HepG2 (cell line): ENCODE results near the gene CNEP1R1. TPM values are rescaled to one million over a fixed set of nuclear protein-coding genes. Genes with fewer than 3 reads are reported as not detected.
A peak's percentile ranks its signal among the peaks of the same experiment; 100 is the strongest.

Experiments
- HMG20A ChIP-seq: IDR thresholded peaks from 2 replicates; pipeline ENCODE4 v1.6.1; 2016; ENCODE audit warnings: borderline replicate concordance
- MAF1 ChIP-seq: sonication (generic); formaldehyde crosslinking; IDR thresholded peaks from 2 replicates; pipeline ENCODE4 v1.5.0; 2020; ENCODE audit warnings: missing genetic modification reagents, borderline replicate concordance
- MAFK ChIP-seq, 2 experiments: IDR thresholded peaks in 1 of 2; conservative IDR thresholded peaks in 1 of 2; 2 replicates each; pipeline ENCODE4 v1.6.1; 2011; ENCODE audit warnings: improper control_type of control experiment in 2 of 2, low read length in 2 of 2
- polyA plus RNA-seq, 8 experiments: library from polyadenylated mRNA; depleted of rRNA in 3 of 8; stranded (reverse) in 7 of 8; unstranded in 1 of 8; fragments of >200 nt; fragmentation: Illumina TruSeq in 4 of 8; extraction: Trizol in 4 of 8; gene quantifications; 2 replicates each; pipeline versions ENCODE4 v1.2.1 to v1.2.3, GENCODE V29; 2011 to 2016; ENCODE audit warnings: low read depth in 4 of 8, missing spikeins in 1 of 8, mixed read lengths in 1 of 8; ENCODE audit not compliant: insufficient read depth in 1 of 8
- total RNA-seq, 5 experiments: library from RNA; depleted of rRNA; stranded (reverse); fragments of >200 nt; fragmentation: Illumina TruSeq; extraction: Trizol; gene quantifications; 2 replicates each; pipeline ENCODE4 v1.2.3, GENCODE V29; 2016; ENCODE audit warnings: low read depth in 1 of 5
- TF ChIP-seq, protein P1 (sequence below): sonication (generic); formaldehyde crosslinking; IDR thresholded peaks from 2 replicates; pipeline ENCODE4 v1.4.0; 2020; ENCODE audit warnings: missing genetic modification reagents; ENCODE audit errors: not compliant biosample characterization
- TF ChIP-seq, protein P2 (sequence below): sonication (generic); formaldehyde crosslinking; IDR thresholded peaks from 2 replicates; pipeline ENCODE4 v1.5.0; 2020; ENCODE audit warnings: mild to moderate bottlenecking, low read depth, missing genetic modification reagents, borderline replicate concordance
- TF ChIP-seq, protein P3 (sequence below): sonication (generic); formaldehyde crosslinking; IDR thresholded peaks from 2 replicates; pipeline ENCODE4 v1.5.0; 2020; ENCODE audit warnings: missing genetic modification reagents, mild to moderate bottlenecking, borderline replicate concordance
- TF ChIP-seq, protein P4 (sequence below): sonication (generic); formaldehyde crosslinking; IDR thresholded peaks from 2 replicates; pipeline ENCODE4 v1.4.0; 2020; ENCODE audit warnings: missing genetic modification reagents
- TF ChIP-seq, protein P5 (sequence below): sonication (generic); formaldehyde crosslinking; IDR thresholded peaks from 2 replicates; pipeline ENCODE4 v1.5.0; 2020; ENCODE audit warnings: missing genetic modification reagents, mild to moderate bottlenecking, borderline replicate concordance
- TF ChIP-seq, protein P6 (sequence below): sonication (generic); formaldehyde crosslinking; IDR thresholded peaks from 2 replicates; pipeline ENCODE4 v1.4.0; 2020; ENCODE audit warnings: low read depth, missing genetic modification reagents
- TF ChIP-seq, protein P7 (sequence below): sonication (generic); formaldehyde crosslinking; IDR thresholded peaks from 2 replicates; pipeline ENCODE4 v1.4.0; 2020; ENCODE audit warnings: mild to moderate bottlenecking, low read depth, missing genetic modification reagents

The CNEP1R1 gene
- total and polyA plus RNA-seq, 2 of the 13 experiments (the other 11 are each of a cell fraction or from before 2014, with no cell fraction given), result 23.6 to 26.8 TPM

DNA sequence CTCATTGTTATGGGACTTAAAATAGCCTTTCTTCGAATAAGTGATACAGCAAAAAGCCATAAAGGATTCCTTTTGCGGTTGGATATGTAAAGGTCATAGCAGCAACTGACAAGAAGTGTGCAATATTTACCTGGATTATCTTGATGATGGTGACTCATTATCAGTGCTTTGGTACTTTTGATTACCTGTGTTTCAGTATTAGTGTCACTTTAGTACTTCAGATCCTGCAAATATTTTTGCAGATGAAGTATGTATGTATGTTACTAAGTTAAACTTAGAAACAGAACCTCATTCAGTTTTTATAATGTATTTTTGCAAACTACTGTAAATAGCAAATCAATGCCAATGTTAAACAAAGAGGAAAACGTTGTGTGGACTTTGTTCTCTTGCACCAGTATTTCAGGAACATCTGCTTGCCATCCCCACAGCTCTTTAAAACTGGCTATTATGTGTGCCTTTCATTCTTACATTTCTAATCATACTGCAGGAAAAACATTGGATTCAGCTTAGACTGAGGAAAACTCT lies 10.5 kb downstream of the CNEP1R1 start (continued):
- TF ChIP-seq, protein P1, sequence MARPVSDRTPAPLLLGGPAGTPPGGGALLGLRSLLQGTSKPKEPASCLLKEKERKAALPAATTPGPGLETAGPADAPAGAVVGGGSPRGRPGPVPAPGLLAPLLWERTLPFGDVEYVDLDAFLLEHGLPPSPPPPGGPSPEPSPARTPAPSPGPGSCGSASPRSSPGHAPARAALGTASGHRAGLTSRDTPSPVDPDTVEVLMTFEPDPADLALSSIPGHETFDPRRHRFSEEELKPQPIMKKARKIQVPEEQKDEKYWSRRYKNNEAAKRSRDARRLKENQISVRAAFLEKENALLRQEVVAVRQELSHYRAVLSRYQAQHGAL (CRISPR knock-in tag), result no peak
- TF ChIP-seq MAF1 (no peak), HMG20A (CRISPR knock-in tag) (peak; percentile 93), MAFK (conservative IDR thresholded peaks at IDR 0.05 in 1 of 2, IDR thresholded peaks at IDR 0.05 in 1 of 2; ENCODE audit: low read length in 2 of 2) (no peak)
- TF ChIP-seq, protein P2, sequence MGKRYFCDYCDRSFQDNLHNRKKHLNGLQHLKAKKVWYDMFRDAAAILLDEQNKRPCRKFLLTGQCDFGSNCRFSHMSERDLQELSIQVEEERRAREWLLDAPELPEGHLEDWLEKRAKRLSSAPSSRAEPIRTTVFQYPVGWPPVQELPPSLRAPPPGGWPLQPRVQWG (CRISPR knock-in tag), result no peak
- TF ChIP-seq, protein P3, sequence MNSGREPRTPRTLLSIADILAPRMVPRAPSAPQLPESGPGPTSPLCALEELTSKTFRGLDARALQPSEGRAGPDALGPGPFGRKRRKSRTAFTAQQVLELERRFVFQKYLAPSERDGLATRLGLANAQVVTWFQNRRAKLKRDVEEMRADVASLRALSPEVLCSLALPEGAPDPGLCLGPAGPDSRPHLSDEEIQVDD, result no peak
- TF ChIP-seq, protein P4, sequence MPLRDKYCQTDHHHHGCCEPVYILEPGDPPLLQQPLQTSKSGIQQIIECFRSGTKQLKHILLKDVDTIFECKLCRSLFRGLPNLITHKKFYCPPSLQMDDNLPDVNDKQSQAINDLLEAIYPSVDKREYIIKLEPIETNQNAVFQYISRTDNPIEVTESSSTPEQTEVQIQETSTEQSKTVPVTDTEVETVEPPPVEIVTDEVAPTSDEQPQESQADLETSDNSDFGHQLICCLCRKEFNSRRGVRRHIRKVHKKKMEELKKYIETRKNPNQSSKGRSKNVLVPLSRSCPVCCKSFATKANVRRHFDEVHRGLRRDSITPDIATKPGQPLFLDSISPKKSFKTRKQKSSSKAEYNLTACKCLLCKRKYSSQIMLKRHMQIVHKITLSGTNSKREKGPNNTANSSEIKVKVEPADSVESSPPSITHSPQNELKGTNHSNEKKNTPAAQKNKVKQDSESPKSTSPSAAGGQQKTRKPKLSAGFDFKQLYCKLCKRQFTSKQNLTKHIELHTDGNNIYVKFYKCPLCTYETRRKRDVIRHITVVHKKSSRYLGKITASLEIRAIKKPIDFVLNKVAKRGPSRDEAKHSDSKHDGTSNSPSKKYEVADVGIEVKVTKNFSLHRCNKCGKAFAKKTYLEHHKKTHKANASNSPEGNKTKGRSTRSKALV (CRISPR knock-in tag), result no peak; the same call in 1 of the 2 replicates
- TF ChIP-seq, protein P5, sequence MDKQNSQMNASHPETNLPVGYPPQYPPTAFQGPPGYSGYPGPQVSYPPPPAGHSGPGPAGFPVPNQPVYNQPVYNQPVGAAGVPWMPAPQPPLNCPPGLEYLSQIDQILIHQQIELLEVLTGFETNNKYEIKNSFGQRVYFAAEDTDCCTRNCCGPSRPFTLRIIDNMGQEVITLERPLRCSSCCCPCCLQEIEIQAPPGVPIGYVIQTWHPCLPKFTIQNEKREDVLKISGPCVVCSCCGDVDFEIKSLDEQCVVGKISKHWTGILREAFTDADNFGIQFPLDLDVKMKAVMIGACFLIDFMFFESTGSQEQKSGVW, result no peak
- TF ChIP-seq, protein P6, sequence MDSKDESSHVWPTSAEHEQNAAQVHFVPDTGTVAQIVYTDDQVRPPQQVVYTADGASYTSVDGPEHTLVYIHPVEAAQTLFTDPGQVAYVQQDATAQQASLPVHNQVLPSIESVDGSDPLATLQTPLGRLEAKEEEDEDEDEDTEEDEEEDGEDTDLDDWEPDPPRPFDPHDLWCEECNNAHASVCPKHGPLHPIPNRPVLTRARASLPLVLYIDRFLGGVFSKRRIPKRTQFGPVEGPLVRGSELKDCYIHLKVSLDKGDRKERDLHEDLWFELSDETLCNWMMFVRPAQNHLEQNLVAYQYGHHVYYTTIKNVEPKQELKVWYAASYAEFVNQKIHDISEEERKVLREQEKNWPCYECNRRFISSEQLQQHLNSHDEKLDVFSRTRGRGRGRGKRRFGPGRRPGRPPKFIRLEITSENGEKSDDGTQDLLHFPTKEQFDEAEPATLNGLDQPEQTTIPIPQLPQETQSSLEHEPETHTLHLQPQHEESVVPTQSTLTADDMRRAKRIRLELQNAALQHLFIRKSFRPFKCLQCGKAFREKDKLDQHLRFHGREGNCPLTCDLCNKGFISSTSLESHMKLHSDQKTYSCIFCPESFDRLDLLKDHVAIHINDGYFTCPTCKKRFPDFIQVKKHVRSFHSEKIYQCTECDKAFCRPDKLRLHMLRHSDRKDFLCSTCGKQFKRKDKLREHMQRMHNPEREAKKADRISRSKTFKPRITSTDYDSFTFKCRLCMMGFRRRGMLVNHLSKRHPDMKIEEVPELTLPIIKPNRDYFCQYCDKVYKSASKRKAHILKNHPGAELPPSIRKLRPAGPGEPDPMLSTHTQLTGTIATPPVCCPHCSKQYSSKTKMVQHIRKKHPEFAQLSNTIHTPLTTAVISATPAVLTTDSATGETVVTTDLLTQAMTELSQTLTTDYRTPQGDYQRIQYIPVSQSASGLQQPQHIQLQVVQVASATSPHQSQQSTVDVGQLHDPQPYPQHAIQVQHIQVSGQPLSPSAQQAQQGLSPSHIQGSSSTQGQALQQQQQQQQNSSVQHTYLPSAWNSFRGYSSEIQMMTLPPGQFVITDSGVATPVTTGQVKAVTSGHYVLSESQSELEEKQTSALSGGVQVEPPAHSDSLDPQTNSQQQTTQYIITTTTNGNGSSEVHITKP, result no peak
- TF ChIP-seq, protein P7, sequence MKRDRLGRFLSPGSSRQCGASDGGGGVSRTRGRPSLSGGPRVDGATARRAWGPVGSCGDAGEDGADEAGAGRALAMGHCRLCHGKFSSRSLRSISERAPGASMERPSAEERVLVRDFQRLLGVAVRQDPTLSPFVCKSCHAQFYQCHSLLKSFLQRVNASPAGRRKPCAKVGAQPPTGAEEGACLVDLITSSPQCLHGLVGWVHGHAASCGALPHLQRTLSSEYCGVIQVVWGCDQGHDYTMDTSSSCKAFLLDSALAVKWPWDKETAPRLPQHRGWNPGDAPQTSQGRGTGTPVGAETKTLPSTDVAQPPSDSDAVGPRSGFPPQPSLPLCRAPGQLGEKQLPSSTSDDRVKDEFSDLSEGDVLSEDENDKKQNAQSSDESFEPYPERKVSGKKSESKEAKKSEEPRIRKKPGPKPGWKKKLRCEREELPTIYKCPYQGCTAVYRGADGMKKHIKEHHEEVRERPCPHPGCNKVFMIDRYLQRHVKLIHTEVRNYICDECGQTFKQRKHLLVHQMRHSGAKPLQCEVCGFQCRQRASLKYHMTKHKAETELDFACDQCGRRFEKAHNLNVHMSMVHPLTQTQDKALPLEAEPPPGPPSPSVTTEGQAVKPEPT (CRISPR knock-in tag), result no peak
